ENCODE results near the gene PKNOX2. TPM values are rescaled to one million over a fixed set of nuclear protein-coding genes. Genes with fewer than 3 reads are reported as not detected.

PKNOX2 gene
- total and polyA plus RNA-seq, 2 of the 8 experiments (the other 6 are each of a cell fraction or from before 2014, with no cell fraction given): 2.0 TPM

- H2AFZ ChIP-seq (ENCODE audit: low read length): no peak overlapping the region
- FAIRE-seq: no peak
- no peak overlapping the region for H4K8ac ChIP-seq (ENCODE audit: extremely low read depth, insufficient read depth, low read length)
- no peak overlapping the region for H4K91ac ChIP-seq (replicated peaks; ENCODE audit: insufficient read length, low read length)
- H3K4me2 ChIP-seq (ENCODE audit: insufficient read depth in 1 of 2, low read depth in 2 of 2, low read length in 2 of 2): no peak overlapping the region
- no peak overlapping the region for H3K4me3 ChIP-seq (ENCODE audit: extremely low read depth in 1 of 4, insufficient read depth in 2 of 4, low read depth in 3 of 4, low read length in 4 of 4)
- no peak overlapping the region for H2BK120ac ChIP-seq (replicated peaks; ENCODE audit: low read depth, low read length)
- no peak overlapping the region for H3K23ac ChIP-seq (ENCODE audit: insufficient read length)
- H3K27ac ChIP-seq (ENCODE audit: low read depth, low read length): no peak overlapping the region
- H3K79me1 ChIP-seq (ENCODE audit: low read depth, low read length): no peaks in the 10 kb centered on the region
- TF ChIP-seq NANOG (IDR thresholded peaks at IDR 0.05; ENCODE audit: insufficient read depth, low read depth, low read length, poor library complexity, severe bottlenecking) (no peak), EZH2 (IDR thresholded peaks at IDR 0.05; ENCODE audit: low read depth, low read length, severe bottlenecking) (no peak), SP1 (IDR thresholded peaks at IDR 0.05; ENCODE audit: low read depth, low read length) (no peak), JUN (IDR thresholded peaks at IDR 0.05; ENCODE audit: low read depth, low read length) (no peak), GTF2F1 (IDR thresholded peaks at IDR 0.05; ENCODE audit: borderline replicate concordance, low read depth, low read length) (no peak), CTBP2 (IDR thresholded peaks at IDR 0.05; ENCODE audit: borderline replicate concordance, insufficient read depth, insufficient read length, low read length) (no peak), FOSL1 (IDR thresholded peaks at IDR 0.05; ENCODE audit: insufficient read depth, low read depth, low read length) (no peak), CBX8 (IDR thresholded peaks at IDR 0.05; ENCODE audit: borderline replicate concordance, low read depth, low read length) (no peak), RXRA (IDR thresholded peaks at IDR 0.05; ENCODE audit: insufficient read depth, low read depth, low read length) (no peak), BRCA1 (IDR thresholded peaks at IDR 0.05; ENCODE audit: low read depth, low read length) (no peak), MAFK (IDR thresholded peaks at IDR 0.05; ENCODE audit: low read depth, low read length) (no peak), ZNF274 (IDR thresholded peaks at IDR 0.05; ENCODE audit: borderline replicate concordance, extremely low read depth, low read length) (no peak), NRF1 (IDR thresholded peaks at IDR 0.05; ENCODE audit: low read depth, low read length) (no peak)
- TF ChIP-seq, protein P1, sequence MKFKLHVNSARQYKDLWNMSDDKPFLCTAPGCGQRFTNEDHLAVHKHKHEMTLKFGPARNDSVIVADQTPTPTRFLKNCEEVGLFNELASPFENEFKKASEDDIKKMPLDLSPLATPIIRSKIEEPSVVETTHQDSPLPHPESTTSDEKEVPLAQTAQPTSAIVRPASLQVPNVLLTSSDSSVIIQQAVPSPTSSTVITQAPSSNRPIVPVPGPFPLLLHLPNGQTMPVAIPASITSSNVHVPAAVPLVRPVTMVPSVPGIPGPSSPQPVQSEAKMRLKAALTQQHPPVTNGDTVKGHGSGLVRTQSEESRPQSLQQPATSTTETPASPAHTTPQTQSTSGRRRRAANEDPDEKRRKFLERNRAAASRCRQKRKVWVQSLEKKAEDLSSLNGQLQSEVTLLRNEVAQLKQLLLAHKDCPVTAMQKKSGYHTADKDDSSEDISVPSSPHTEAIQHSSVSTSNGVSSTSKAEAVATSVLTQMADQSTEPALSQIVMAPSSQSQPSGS (IDR thresholded peaks at IDR 0.05; ENCODE audit: low read length): no peak
- no peak overlapping the region for H3K9ac ChIP-seq (replicated peaks in 1 of 4; ENCODE audit: extremely low read depth in 1 of 4, low read depth in 3 of 4, low read length in 3 of 4)
- H4K20me1 ChIP-seq (replicated peaks in 1 of 2; ENCODE audit: control insufficient read depth in 1 of 2, insufficient read depth in 2 of 2, low read length in 2 of 2): no peaks in the 10 kb centered on the region
- no peak overlapping the region for H2BK5ac ChIP-seq (ENCODE audit: low read depth, low read length)
- no peaks in the 10 kb centered on the region for H3K79me2 ChIP-seq (ENCODE audit: control insufficient read depth in 1 of 2, insufficient read depth in 2 of 2, low read length in 2 of 2)
- no peak overlapping the region for H3K4ac ChIP-seq (replicated peaks; ENCODE audit: insufficient read length, low read depth, low read length)
- H2BK15ac ChIP-seq (ENCODE audit: low read length): no peak overlapping the region
- H3K23me2 ChIP-seq (ENCODE audit: low read depth, low read length): no peaks in the 10 kb centered on the region
- POLR2A ChIA-PET (ENCODE audit: partially characterized antibody): no interaction called here
- H3K9me3 ChIP-seq (ENCODE audit: insufficient read depth in 2 of 2, low read depth in 1 of 2, low read length in 1 of 2): no peaks in the 10 kb centered on the region
- no peak overlapping the region for H3K14ac ChIP-seq (ENCODE audit: insufficient read length)
- no peak overlapping the region for H3K18ac ChIP-seq (ENCODE audit: extremely low read depth, low read length)
- no peak overlapping the region for H2AK5ac ChIP-seq (ENCODE audit: low read depth, low read length)
- CTCF ChIA-PET (ENCODE audit: partially characterized antibody): interaction anchor here (1.7 kb wide), 1 partner anchor 15 kb away, joined by 8 read pairs; no protein-coding TSS in a partner anchor
- no peak overlapping the region for H2BK12ac ChIP-seq (ENCODE audit: low read depth, low read length)
- H3K56ac ChIP-seq (replicated peaks; ENCODE audit: insufficient read length, low read depth, low read length): no peak overlapping the region
- H3K36me3 ChIP-seq (ENCODE audit: control insufficient read depth in 2 of 4, insufficient read depth in 4 of 4, low read length in 3 of 4): no peaks in the 10 kb centered on the region
- H4K5ac ChIP-seq (ENCODE audit: insufficient read length, low read depth, low read length): no peak overlapping the region
- H3K4me1 ChIP-seq (replicated peaks in 1 of 4; ENCODE audit: control insufficient read depth in 3 of 4, insufficient read depth in 4 of 4, low read length in 3 of 4): peaks cover 0 to 8% (median 2%) of the 10 kb centered on the region in 4 experiments; a peak in 5 of 7 replicates
- no peaks in the 10 kb centered on the region for H3K27me3 ChIP-seq (replicated peaks in 1 of 4; ENCODE audit: control insufficient read depth in 3 of 4, extremely low read depth in 1 of 4, insufficient read depth in 3 of 4, low read length in 3 of 4)
- H2BK20ac ChIP-seq (ENCODE audit: low read length): no peak overlapping the region
- DNase-seq (ENCODE audit: low read depth in 1 of 2, low spot score in 2 of 2): no peak
Observed at GRCh38 chr11:125468025-125468424, 303.5 kb downstream of the PKNOX2 start.

Data from H1 (cell line).